Right atrium auricular region (tissue), 2 donors: ENCODE results near the gene PHF20. TPM values are rescaled to one million over a fixed set of nuclear protein-coding genes. Genes with fewer than 3 reads are reported as not detected.
"Not testable (repeated sequence)": the region's sequence is repeated elsewhere in the genome, so short reads cannot be mapped to it uniquely, and the experiment has no call there.

ENCODE experiments used
- DNase-seq: peaks from one replicate; pipeline ENCODE4 v3.0.0-alpha.2; 2019; ENCODE audit warnings: low spot score
- H3K27ac ChIP-seq, 2 donors: fragments of 200-600 bp; sonication (generic); 1 replicate in 1 of 2; 2 replicates in 1 of 2; pipeline ENCODE4 v1.5.1; 2016 to 2019
- H3K27me3 ChIP-seq, 2 donors: fragments of 200-600 bp; sonication (generic); one replicate each; pipeline versions ENCODE4 v1.5.1 to v1.6.0; 2017 to 2019
- H3K36me3 ChIP-seq: fragments of 200-600 bp; sonication (generic); one replicate; pipeline ENCODE4 v1.5.1; 2016
- H3K4me1 ChIP-seq, 2 donors: fragments of 200-600 bp; sonication (generic); one replicate each; pipeline versions ENCODE4 v1.5.1 to v1.6.0; 2017 to 2019
- H3K4me3 ChIP-seq, 2 donors: fragments of 200-600 bp; sonication (generic); 1 replicate in 1 of 2; 2 replicates in 1 of 2; pipeline ENCODE4 v1.5.1; 2017 to 2019; ENCODE audit warnings: mild to moderate bottlenecking in 1 of 2, moderate library complexity in 1 of 2
- H3K9me3 ChIP-seq, 2 donors: fragments of 200-600 bp; sonication (generic); one replicate each; pipeline ENCODE4 v1.5.1; 2019
- total RNA-seq, 2 donors: library from RNA; depleted of rRNA; stranded (reverse); fragments of >200 nt; gene quantifications; one replicate each; pipeline ENCODE4 v1.1.0, GENCODE V29; 2016
- TF ChIP-seq, protein P1 (sequence below), 2 donors: fragments of 200-600 bp; sonication (generic); IDR thresholded peaks; one replicate each; pipeline ENCODE4 v1.5.1; 2019; ENCODE audit warnings: antibody characterized with exemption in 2 of 2

The PHF20 gene
- total RNA-seq: 10 to 100 TPM; 29.7 to 34.7 TPM

DNA sequence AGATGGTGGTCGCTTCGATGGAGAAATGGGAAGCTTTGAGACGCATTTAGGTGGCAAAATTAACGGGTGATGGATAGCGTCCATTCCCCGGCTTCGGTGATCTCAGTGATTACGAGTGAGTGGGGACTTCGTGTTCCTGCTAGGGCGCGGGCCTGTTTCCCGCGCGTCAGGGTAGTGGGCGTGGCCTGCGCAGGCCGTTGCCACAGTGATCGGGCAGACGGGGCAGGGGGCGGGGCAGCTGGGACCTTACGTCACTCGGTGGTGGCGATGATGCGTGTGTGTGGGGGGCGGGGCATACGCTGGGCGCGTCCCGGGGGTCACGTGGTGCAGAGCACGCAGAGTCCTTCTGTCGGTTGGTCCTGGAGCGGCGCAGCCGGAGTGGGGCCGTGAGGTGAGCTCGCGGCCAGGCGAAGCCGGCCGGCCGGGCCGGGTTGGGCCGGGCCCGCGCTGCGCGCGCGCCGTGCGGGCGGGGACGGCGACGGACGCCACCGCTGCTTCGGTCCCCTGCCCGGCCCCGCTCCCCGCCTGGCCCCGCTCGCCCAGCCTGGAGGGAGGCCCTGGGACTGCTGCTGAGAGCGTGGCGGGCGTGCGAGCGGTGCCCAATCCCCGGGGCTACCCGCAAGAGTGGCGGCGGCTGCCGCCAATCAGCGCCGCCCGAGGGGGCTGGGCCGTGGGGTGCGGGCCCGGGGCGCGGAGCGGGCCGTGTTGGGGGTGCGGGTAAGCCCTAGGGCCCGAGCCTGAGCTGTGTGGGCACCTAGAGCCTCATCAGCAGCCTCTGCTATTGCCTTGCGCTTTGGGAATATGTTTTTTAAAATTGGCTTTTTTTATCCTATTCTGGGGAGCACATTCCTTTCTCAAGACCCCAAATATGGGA lies at the start of gene PHF20:
Gene PHF20, plus strand, starts transcription at position 327 of the 874 bp plus-strand sequence. CDS start 29,508 bp downstream, outside the sequence.
- H3K4me1 ChIP-seq: peaks cover 0 to 72% of the 10 kb centered on the region in 2 donors

DNA sequence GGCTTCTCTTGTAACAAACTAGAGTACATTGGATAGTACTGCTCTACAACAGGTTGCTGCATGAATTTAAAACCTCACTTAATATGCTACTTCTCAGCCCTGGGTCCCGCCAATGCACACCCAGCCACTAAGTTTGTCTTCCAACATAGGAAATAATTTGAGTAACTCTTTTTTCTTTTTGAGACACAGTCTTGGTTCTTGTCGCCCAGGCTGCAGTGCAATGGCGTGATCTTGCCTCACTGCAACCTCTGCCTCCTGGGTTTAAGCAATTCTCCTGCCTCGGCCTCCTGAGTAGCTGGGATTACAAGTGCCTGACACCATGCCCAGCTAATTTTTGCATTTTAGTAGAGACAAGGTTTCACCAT lies 48.6 kb upstream of the PHF20 start:
- H3K4me3 ChIP-seq, DNase-seq, H3K9me3 ChIP-seq, H3K27ac ChIP-seq, H3K27me3 ChIP-seq, H3K4me1 ChIP-seq: not testable (repeated sequence)
- H3K36me3 ChIP-seq: peaks cover 100% of the 10 kb centered on the region

More for the DNA sequence above, at the start of gene PHF20:
- peak within 1 kb of the TSS; percentile 55 to 79 for H3K4me3 ChIP-seq
- H3K27ac ChIP-seq: peak within 1 kb of the TSS; percentile 89 to 97
- H3K27me3 ChIP-seq: no peaks in the 10 kb centered on the region
- no peaks in the 10 kb centered on the region for H3K9me3 ChIP-seq
- no peaks in the 10 kb centered on the region for H3K36me3 ChIP-seq
- TF ChIP-seq, protein P1, sequence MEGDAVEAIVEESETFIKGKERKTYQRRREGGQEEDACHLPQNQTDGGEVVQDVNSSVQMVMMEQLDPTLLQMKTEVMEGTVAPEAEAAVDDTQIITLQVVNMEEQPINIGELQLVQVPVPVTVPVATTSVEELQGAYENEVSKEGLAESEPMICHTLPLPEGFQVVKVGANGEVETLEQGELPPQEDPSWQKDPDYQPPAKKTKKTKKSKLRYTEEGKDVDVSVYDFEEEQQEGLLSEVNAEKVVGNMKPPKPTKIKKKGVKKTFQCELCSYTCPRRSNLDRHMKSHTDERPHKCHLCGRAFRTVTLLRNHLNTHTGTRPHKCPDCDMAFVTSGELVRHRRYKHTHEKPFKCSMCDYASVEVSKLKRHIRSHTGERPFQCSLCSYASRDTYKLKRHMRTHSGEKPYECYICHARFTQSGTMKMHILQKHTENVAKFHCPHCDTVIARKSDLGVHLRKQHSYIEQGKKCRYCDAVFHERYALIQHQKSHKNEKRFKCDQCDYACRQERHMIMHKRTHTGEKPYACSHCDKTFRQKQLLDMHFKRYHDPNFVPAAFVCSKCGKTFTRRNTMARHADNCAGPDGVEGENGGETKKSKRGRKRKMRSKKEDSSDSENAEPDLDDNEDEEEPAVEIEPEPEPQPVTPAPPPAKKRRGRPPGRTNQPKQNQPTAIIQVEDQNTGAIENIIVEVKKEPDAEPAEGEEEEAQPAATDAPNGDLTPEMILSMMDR (IDR thresholded peaks at IDR 0.05): no peak
- DNase-seq: peak; percentile 99

- H3K27me3 ChIP-seq, DNase-seq, H3K27ac ChIP-seq, H3K4me1 ChIP-seq, H3K9me3 ChIP-seq, H3K4me3 ChIP-seq: not testable (repeated sequence)
- H3K36me3 ChIP-seq: peaks cover 100% of the 10 kb centered on the region
Observed at GRCh38 chr20:35723652-35724320, 48.0 kb upstream of the PHF20 start.

- TF ChIP-seq, protein P1 (IDR thresholded peaks at IDR 0.05): no peak
- DNase-seq: no peak
- Histone ChIP-seq H3K27ac (no peak overlapping the region), H3K4me1 (peaks cover 0 to 10% of the 10 kb centered on the region in 2 donors), H3K27me3 (no peaks in the 10 kb centered on the region), H3K4me3 (no peak overlapping the region), H3K36me3 (peaks cover 100% of the 10 kb centered on the region), H3K9me3 (no peaks in the 10 kb centered on the region)
Observed at GRCh38 chr20:35724321-35725230, 47.2 kb upstream of the PHF20 start.

- TF ChIP-seq, protein P1 (IDR thresholded peaks at IDR 0.05): no peak
Observed at GRCh38 chr20:35726842-35727711, 44.7 kb upstream of the PHF20 start.

More at GRCh38 chr20:35726842-35727711, 44.7 kb upstream of the PHF20 start:
- Histone ChIP-seq H3K27ac (no peak overlapping the region), H3K4me3 (no peak overlapping the region), H3K27me3 (no peaks in the 10 kb centered on the region), H3K36me3 (peaks cover 100% of the 10 kb centered on the region), H3K9me3 (no peaks in the 10 kb centered on the region), H3K4me1 (peaks cover 0 to 28% of the 10 kb centered on the region in 2 donors)
- no peak for DNase-seq
